ENCODE measurements around the gene TMEM234. TPM values are rescaled to one million over a fixed set of nuclear protein-coding genes. Genes with fewer than 3 reads are reported as not detected.

Gene TMEM234
- polyA plus RNA-seq, 1 donor from 2014 or later: 7.2 TPM

DNA sequence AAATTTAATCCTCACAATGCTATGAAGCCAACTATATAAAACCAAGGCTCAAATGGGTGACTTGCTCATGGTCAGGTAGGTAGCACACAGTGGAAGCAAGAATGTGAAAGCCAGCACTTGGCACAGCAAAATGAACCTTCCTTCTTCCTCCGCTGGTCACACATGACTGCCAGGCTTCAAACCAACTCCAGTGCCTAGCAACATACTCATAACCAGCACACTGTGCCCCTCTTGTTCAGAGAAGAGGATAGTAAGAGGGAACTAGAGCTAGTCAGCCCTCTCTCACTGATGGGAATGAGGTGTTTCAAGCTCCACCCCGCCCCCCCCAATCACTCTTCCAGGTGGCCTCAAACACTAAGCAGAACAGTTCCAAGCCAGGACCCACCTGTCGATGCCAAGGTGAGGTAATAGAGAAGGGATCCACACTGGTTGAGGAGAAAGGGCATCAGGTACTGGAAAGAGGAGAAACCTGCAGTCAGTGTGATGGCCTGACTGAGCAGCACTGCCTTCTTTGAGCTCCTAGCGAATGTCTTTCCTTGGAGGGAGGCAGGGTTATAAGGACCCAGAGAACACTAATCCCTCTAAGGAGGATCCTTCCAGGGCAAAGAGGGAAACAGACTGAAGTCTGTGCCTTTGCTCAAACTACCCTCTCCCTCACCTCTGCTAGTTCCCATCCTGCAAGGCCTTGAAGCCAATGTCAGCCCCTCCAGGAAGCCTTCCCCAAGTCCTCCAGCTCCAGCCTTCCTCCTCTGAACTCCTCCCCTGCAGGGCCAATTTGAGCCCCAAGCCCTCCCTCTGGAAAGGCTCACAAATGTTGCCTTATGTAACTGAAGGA is 1.2 kb downstream of the TMEM234 start:
- Mint-ChIP-seq H3K36me3 (peaks cover 2% of the 10 kb centered on the region), H3K4me1 (peaks cover 12 to 25% (median 22%) of the 10 kb centered on the region in 3 donors), H3K4me3 (peak overlapping the region; percentile 93 to 100 (median 98)), H3K27ac (peak overlapping the region; percentile 94 to 96 (median 95)), H3K27me3 (no peaks in the 10 kb centered on the region), H3K9me3 (no peaks in the 10 kb centered on the region)

- H3K36me3 Mint-ChIP-seq: no peaks in the 10 kb centered on the region
- peak overlapping the region in 1 of 4 donors; percentile 76 for H3K4me3 Mint-ChIP-seq
- H3K4me1 Mint-ChIP-seq: peaks cover 8 to 26% (median 18%) of the 10 kb centered on the region in 3 donors
- H3K27me3 Mint-ChIP-seq: no peaks in the 10 kb centered on the region
- H3K9me3 Mint-ChIP-seq: no peaks in the 10 kb centered on the region
- H3K27ac Mint-ChIP-seq: peak overlapping the region; percentile 25 to 82 (median 56)
These were observed 3.1 kb downstream of the TMEM234 start for GRCh38 chr1:32219022-32219421.

- no peaks in the 10 kb centered on the region for H3K36me3 Mint-ChIP-seq
- no peaks in the 10 kb centered on the region for H3K27me3 Mint-ChIP-seq
- no peak overlapping the region for H3K27ac Mint-ChIP-seq
- H3K4me1 Mint-ChIP-seq: peaks cover 5 to 18% (median 11%) of the 10 kb centered on the region in 3 donors
- peak overlapping the region in 2 of 4 donors; percentile 17 to 40 for H3K4me3 Mint-ChIP-seq
- no peaks in the 10 kb centered on the region for H3K9me3 Mint-ChIP-seq
These were observed 5.6 kb downstream of the TMEM234 start for GRCh38 chr1:32216566-32216965.

DNA sequence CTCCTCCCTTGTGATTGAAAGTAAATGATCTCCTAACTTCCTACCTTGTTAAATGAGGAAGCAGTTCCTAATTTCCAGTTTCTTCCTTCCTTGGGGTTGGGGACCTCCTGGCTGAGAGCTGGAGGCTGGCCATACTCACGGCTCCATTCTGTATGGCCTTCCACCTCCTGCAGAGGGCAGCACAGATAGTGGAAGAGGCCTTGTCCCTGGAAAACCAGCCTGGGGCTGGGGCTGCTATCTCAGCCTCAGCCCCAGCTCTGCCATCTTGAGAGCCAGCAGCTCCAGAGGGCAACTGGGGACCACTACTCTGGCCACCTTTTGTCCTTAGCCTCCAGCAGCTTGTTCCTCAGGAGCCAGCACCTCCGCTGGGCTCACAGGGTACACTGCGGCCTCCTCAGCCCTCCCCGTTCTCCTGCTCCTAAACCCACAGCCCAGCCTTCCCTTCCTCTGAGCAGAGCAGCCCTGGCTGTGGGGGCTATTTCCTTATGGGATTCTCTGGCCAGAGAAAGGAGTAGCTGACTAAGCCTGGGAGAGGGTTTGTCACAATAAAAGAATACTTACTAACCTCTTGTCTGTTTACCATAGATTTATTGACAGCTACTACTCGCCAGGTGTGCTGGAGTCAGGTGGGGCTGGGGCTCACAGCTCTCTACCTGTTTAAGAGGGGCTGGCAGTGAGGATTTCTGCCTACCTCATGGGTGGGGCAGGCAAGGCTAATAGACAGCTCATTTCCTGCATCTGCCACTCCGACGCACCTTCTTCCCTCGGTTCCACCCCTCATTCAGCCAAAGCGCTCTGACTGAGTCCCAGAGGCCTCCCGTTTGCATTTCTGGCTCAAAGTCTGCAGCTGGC is 6.3 kb downstream of the TMEM234 start:
- no peaks in the 10 kb centered on the region for H3K9me3 Mint-ChIP-seq
- H3K27me3 Mint-ChIP-seq: no peaks in the 10 kb centered on the region
- no peaks in the 10 kb centered on the region for H3K36me3 Mint-ChIP-seq
- H3K4me3 Mint-ChIP-seq: peak overlapping the region in 1 of 4 donors; percentile 49
- H3K27ac Mint-ChIP-seq: peak overlapping the region in 1 of 3 donors; percentile 73
- peaks cover 5 to 12% (median 8%) of the 10 kb centered on the region in 3 donors for H3K4me1 Mint-ChIP-seq

- peak within 1 kb of the TSS in 3 of 4 donors; percentile 43 to 78 (median 46) for H3K4me3 Mint-ChIP-seq
- H3K36me3 Mint-ChIP-seq: peaks cover 2% of the 10 kb centered on the region
- peak within 1 kb of the TSS; percentile 63 to 82 (median 69) for H3K27ac Mint-ChIP-seq
- peaks cover 20 to 32% (median 20%) of the 10 kb centered on the region in 3 donors for H3K4me1 Mint-ChIP-seq
- no peaks in the 10 kb centered on the region for H3K9me3 Mint-ChIP-seq
- H3K27me3 Mint-ChIP-seq: peaks cover 3% of the 10 kb centered on the region
These were observed 13.2 kb downstream of the TMEM234 start, which contains the start of gene DCDC2B for GRCh38 chr1:32208891-32209328. Gene DCDC2B, plus strand, starts transcription at chr1:32209089. Its CDS starts 5 bp downstream, at chr1:32209094.

- H3K4me1 Mint-ChIP-seq: peaks cover 20 to 33% (median 20%) of the 10 kb centered on the region in 3 donors
- H3K4me3 Mint-ChIP-seq: peak overlapping the region in 3 of 4 donors; percentile 43 to 78 (median 46)
- H3K27me3 Mint-ChIP-seq: peaks cover 3% of the 10 kb centered on the region
These were observed 13.7 kb downstream of the TMEM234 start for GRCh38 chr1:32208469-32208868.

GRCh38 chr1:32205401-32206370 is 16.5 kb downstream of the TMEM234 start, which contains the start of gene IQCC:
Gene IQCC, plus strand, starts transcription at chr1:32205671. Its CDS starts 11 bp downstream, at chr1:32205682.
- peak within 1 kb of the TSS; percentile 85 to 95 (median 91) for H3K4me3 Mint-ChIP-seq
- peaks cover 3% of the 10 kb centered on the region for H3K27me3 Mint-ChIP-seq
- no peaks in the 10 kb centered on the region for H3K9me3 Mint-ChIP-seq
- H3K27ac Mint-ChIP-seq: peak within 1 kb of the TSS; percentile 85 to 88 (median 88)
- peaks cover 31 to 44% (median 34%) of the 10 kb centered on the region in 3 donors for H3K4me1 Mint-ChIP-seq
- H3K36me3 Mint-ChIP-seq: peaks cover 3% of the 10 kb centered on the region

More at GRCh38 chr1:32208469-32208868, 13.7 kb downstream of the TMEM234 start:
- Mint-ChIP-seq H3K27ac (peak overlapping the region; percentile 63 to 82 (median 69)), H3K9me3 (no peaks in the 10 kb centered on the region), H3K36me3 (peaks cover 3% of the 10 kb centered on the region)

DNA sequence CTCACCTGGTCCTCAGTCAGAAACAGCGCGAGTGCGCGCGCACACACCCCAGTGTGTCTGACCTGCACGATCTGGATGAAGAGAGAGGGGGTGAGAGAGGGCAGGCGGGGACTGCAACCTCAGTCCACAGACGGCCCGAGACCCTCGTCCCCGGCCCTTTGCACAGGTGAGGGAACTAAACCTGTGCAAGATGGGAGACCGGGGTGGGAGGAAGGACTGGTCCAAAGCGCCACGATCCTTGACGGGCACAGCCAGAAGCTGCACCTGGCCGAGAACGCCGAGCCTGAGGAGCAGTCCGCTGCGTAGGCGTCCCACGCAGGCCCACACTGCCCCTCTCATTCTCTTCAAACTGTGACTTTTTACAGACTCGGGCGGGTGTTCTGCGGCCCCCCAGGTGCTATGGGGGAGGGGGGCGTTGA is 17.2 kb downstream of the TMEM234 start:
- Mint-ChIP-seq H3K36me3 (peaks cover 3% of the 10 kb centered on the region), H3K9me3 (no peaks in the 10 kb centered on the region), H3K27me3 (peaks cover 3% of the 10 kb centered on the region), H3K4me1 (peaks cover 36 to 48% (median 38%) of the 10 kb centered on the region in 3 donors), H3K27ac (peak overlapping the region; percentile 85 to 88 (median 88)), H3K4me3 (peak overlapping the region; percentile 47 to 95 (median 86))

DNA sequence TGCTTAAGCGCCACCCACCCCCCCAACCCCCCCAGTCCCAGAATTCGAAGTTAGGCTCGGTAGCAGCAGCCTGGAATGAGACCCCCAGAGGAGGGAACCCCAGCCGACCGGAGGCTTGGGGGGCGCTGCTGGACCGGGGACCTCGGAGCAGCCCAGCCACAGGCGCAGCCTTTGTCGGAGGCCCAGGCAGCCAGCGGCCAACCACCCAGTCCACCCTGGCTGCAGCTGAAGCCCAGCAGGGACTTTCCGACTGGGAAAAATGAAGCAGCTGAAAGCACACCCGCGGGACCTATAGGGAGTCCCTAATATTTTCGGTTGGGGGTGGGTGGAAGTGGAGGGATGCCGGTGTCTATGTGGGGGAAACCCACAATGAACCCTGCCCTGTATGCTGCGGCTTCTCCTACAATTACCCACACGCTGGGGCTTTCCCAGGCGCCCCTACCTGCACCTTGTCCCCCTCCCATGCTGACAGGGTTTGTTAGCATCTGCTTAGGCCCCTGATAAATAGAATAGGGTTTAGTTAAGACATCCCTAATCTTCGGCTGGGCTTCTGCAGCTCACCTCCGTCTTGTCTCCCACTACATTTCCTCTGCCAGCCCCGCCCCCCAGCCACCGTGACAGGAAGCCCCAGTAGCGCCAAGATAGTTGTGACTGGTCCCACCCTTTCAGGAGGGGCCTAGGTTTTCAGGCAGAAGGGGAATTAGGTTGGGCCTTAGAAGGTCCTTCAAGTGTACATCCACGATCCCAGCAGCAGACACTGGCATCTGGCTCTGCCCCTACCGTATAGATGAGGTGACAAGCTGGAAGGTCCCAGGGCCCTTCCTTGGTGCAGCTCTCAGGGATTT is 20.9 kb downstream of the TMEM234 start:
- peak overlapping the region; percentile 90 to 95 (median 93) for H3K4me3 Mint-ChIP-seq
- H3K9me3 Mint-ChIP-seq: no peaks in the 10 kb centered on the region
- peaks cover 3% of the 10 kb centered on the region for H3K36me3 Mint-ChIP-seq
- H3K4me1 Mint-ChIP-seq: peaks cover 22 to 32% (median 25%) of the 10 kb centered on the region in 3 donors
- peak overlapping the region; percentile 91 to 96 (median 93) for H3K27ac Mint-ChIP-seq
- peaks cover under 1% of the 10 kb centered on the region for H3K27me3 Mint-ChIP-seq

- Mint-ChIP-seq H3K4me3 (peak within 1 kb of the TSS; percentile 90 to 95 (median 93)), H3K4me1 (peaks cover 24 to 29% (median 25%) of the 10 kb centered on the region in 3 donors), H3K27ac (peak within 1 kb of the TSS; percentile 91 to 96 (median 93)), H3K9me3 (no peaks in the 10 kb centered on the region), H3K27me3 (no peaks in the 10 kb centered on the region), H3K36me3 (peaks cover 3% of the 10 kb centered on the region)
These were observed 21.7 kb downstream of the TMEM234 start, which contains the start of gene CCDC28B for GRCh38 chr1:32200226-32201010. Gene CCDC28B, plus strand, starts transcription at chr1:32200595. Its CDS starts 1,341 bp downstream, at chr1:32201936.

- Mint-ChIP-seq H3K4me3 (peak overlapping the region in 3 of 4 donors; percentile 90 to 95 (median 95)), H3K27me3 (no peaks in the 10 kb centered on the region), H3K9me3 (no peaks in the 10 kb centered on the region), H3K36me3 (peaks cover 3% of the 10 kb centered on the region), H3K4me1 (peaks cover 21 to 30% (median 27%) of the 10 kb centered on the region in 3 donors), H3K27ac (peak overlapping the region; percentile 91 to 96 (median 93))
These were observed 22.5 kb downstream of the TMEM234 start for GRCh38 chr1:32199717-32200072.

DNA sequence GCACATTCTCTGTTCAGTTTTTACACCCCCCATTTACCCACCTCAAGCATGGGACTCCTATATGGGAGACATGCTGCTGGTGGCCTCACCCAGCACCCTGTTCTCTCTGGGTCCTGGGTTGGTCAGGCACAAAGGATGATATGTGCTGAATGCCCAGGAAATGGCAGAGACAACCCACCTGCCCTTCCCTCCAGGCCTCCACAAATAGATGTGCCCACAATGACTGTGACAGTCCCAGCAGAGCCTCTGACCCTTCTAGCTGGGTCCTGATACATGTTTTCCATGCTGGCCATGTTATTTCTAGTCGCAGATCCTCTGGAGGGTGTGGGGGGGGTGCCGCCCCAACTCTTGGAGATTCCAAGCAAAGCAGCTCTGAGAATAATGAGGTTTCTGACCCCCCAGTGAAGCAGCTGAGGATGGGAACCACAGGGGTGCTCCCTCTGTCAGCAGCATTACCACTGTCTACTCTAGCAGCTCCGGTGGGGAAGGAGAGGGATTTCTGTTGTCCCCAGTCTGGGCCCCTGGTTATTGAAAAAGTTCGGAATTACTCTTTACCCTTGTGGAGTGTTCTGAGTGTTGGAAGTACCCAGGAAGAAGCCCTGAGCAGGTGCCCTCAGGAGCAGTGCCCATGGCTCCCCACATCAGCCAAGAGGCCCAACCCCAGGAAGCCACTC is 23.0 kb downstream of the TMEM234 start:
- no peaks in the 10 kb centered on the region for H3K27me3 Mint-ChIP-seq
- H3K36me3 Mint-ChIP-seq: peaks cover 4% of the 10 kb centered on the region
- peak overlapping the region in 3 of 4 donors; percentile 41 to 95 (median 90) for H3K4me3 Mint-ChIP-seq
- peak overlapping the region; percentile 7 to 94 (median 93) for H3K27ac Mint-ChIP-seq
- H3K4me1 Mint-ChIP-seq: peaks cover 18 to 30% (median 27%) of the 10 kb centered on the region in 3 donors
- H3K9me3 Mint-ChIP-seq: no peaks in the 10 kb centered on the region

All from IgD-negative memory B cell (primary cell).